Stimulated activated CD8-positive, alpha-beta memory T cell treated with anti-CD3 and anti-CD28 coated beads, Interleukin-12 subunit alpha, Interleukin-12 subunit beta, amount 100 ng/mL, for 1 hour (primary cell): ENCODE results near the gene SLC16A8.
"Not testable (repeated sequence)": the region's sequence is repeated elsewhere in the genome, so short reads cannot be mapped to it uniquely, and the experiment has no call there.

Source experiments
- DNase-seq: peaks from one replicate; pipeline ENCODE4 v3.0.0-alpha.2; 2020; ENCODE audit warnings: low read depth

The SLC16A8 gene

GRCh38 chr22:38043151-38044039 is 40.6 kb downstream of the SLC16A8 start:
- no peak for DNase-seq

- DNase-seq, result no peak
These were observed 41.5 kb downstream of the SLC16A8 start for GRCh38 chr22:38042488-38042790.

- DNase-seq, result no peak
These were observed 42.1 kb downstream of the SLC16A8 start for GRCh38 chr22:38041760-38042487.

- DNase-seq, result no peak
These were observed 42.8 kb downstream of the SLC16A8 start for GRCh38 chr22:38040953-38041759.

- no peak for DNase-seq
These were observed 44.8 kb downstream of the SLC16A8 start for GRCh38 chr22:38038890-38039812.

GRCh38 chr22:38038426-38038825 is 45.6 kb downstream of the SLC16A8 start:
- DNase-seq, result no peak

- not testable (repeated sequence) for DNase-seq
These were observed 46.4 kb downstream of the SLC16A8 start for GRCh38 chr22:38037367-38038150.

GRCh38 chr22:38036392-38037062 is 47.5 kb downstream of the SLC16A8 start:
- DNase-seq, result no peak

GRCh38 chr22:38035530-38035885 is 48.5 kb downstream of the SLC16A8 start:
- DNase-seq, result no peak

- no peak for DNase-seq
These were observed 49.0 kb downstream of the SLC16A8 start for GRCh38 chr22:38034884-38035529.

GRCh38 chr22:38034278-38034882 is 49.6 kb downstream of the SLC16A8 start:
- DNase-seq, result no peak

GRCh38 chr22:38033522-38034277 is 50.3 kb downstream of the SLC16A8 start:
- no peak for DNase-seq

GRCh38 chr22:38032681-38033521 is 51.1 kb downstream of the SLC16A8 start:
- DNase-seq, result no peak

- no peak for DNase-seq
These were observed 52.5 kb downstream of the SLC16A8 start for GRCh38 chr22:38031491-38031890.

- DNase-seq, result no peak
These were observed 53.5 kb downstream of the SLC16A8 start for GRCh38 chr22:38030311-38031133.

GRCh38 chr22:38029901-38030300 is 54.1 kb downstream of the SLC16A8 start:
- no peak for DNase-seq

GRCh38 chr22:38029370-38029769 is 54.6 kb downstream of the SLC16A8 start:
- no peak for DNase-seq
